ENCODE data around the gene TRIM29. TPM values are rescaled to one million over a fixed set of nuclear protein-coding genes. Genes with fewer than 3 reads are reported as not detected.

Gene TRIM29
- total and polyA plus RNA-seq, 9 of the 15 experiments (the other 6 are each of a cell fraction or from before 2014, with no cell fraction given), result 0.08 to 1.4 (median 0.42) TPM; not detected in 2

DNA sequence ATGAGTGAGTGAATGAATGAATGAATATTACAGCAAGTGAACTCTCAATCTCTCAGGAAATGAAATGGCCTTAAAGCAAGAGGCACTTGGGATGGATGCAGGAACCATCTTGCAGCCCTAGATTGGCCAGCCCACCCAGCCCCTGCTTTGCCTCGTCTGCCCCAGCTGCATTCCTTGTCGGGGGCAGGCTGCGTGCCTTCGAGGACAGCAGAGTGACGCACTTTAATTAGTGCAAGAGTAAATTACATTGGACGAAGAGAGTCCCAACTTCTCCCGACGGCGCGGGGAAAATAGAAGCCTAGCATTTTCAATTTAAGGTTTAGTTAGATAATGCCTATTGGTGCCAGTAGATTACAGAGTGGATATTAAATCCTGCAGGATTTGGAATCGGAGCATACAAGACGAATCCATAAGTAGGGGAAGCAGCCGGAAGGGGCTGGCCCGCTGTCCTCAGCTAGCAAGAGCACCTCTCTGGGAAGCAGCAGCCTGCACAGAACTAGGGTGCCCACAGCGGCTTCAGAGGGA lies 33.8 kb downstream of the TRIM29 start (continued):
- TF ChIP-seq, protein P1, sequence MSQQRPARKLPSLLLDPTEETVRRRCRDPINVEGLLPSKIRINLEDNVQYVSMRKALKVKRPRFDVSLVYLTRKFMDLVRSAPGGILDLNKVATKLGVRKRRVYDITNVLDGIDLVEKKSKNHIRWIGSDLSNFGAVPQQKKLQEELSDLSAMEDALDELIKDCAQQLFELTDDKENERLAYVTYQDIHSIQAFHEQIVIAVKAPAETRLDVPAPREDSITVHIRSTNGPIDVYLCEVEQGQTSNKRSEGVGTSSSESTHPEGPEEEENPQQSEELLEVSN (IDR thresholded peaks at IDR 0.05; ENCODE audit: borderline replicate concordance in 1 of 2, extremely low read depth in 1 of 2, insufficient read depth in 1 of 2, insufficient read length in 1 of 2, low read depth in 1 of 2, low read length in 1 of 2, poor library complexity in 1 of 2, severe bottlenecking in 1 of 2), result no peak
- no peak for TF ChIP-seq SNIP1 (IDR thresholded peaks at IDR 0.05; ENCODE audit: low read depth)

DNA sequence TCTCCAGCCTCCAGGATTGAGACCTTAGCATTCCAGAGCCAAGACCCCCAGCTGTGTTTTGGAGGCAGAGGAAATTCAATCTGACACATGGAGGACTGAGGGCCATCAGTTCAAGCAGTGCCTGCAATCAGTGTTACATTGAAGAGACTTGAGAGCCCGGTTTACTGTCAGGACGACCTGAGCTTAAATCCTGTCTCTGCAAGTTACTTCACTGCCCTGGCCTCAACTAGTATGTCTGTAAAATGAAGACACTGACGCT lies 35.1 kb downstream of the TRIM29 start:
- Histone ChIP-seq H3K79me2 (ENCODE audit: control insufficient read depth, insufficient read depth, low read length) (no peaks in the 10 kb centered on the region), H3K36me3 (ENCODE audit: control insufficient read depth, insufficient read depth, low read length) (no peaks in the 10 kb centered on the region), H3K4me3 (no peak overlapping the region), H3K9ac (ENCODE audit: insufficient read depth in 1 of 2, low read depth in 2 of 2, low read length in 2 of 2) (no peak overlapping the region), H3K9me1 (ENCODE audit: control insufficient read depth, insufficient read depth, low read length) (no peaks in the 10 kb centered on the region), H3K4me2 (ENCODE audit: insufficient read depth, low read length) (no peak overlapping the region), H3K9me3 (replicated peaks; ENCODE audit: control insufficient read depth, insufficient read depth, low read depth, low read length) (no peaks in the 10 kb centered on the region), H3K27ac (ENCODE audit: extremely low read depth, low read depth, low read length) (no peak overlapping the region), H2AFZ (ENCODE audit: low read depth, low read length) (no peak overlapping the region), H4K20me1 (replicated peaks; ENCODE audit: control insufficient read depth, insufficient read depth, low read length) (peaks cover 23% of the 10 kb centered on the region), H3K27me3 (ENCODE audit: control insufficient read depth in 2 of 2, insufficient read depth in 2 of 2, low read length in 2 of 2) (peaks cover 9 to 72% of the 10 kb centered on the region in 2 experiments; a peak in 4 of 5 replicates), H3K4me1 (replicated peaks in 1 of 2; ENCODE audit: control insufficient read depth in 2 of 2, insufficient read depth in 2 of 2, low read length in 2 of 2) (no peaks in the 10 kb centered on the region)
- ChIA-PET POLR2A (interaction anchor here (0.6 to 0.7 kb wide), 2 partner anchors 13 to 454 kb away, joined by 3 read pairs; no protein-coding TSS in a partner anchor), CTCF (ENCODE audit: low intra/inter-chr PET ratio) (no interaction called here)
- intact Hi-C loops (cut with micrococcal nuclease), result no loop called here
- BruUV-seq (replicated peaks), result no TSS peak
- in situ Hi-C loops (cut with MboI), result loop anchor here (25.0 kb wide), 1 partner anchor 440 kb away; no protein-coding TSS in a partner anchor
- DNase-seq (ENCODE audit: extremely low read depth in 1 of 4, low spot score in 3 of 4) (no peak), ATAC-seq (no peak), FAIRE-seq (no peak)
- TF ChIP-seq CBFA2T3 (IDR thresholded peaks at IDR 0.05) (no peak), TFAM (CRISPR knock-in tag; conservative IDR thresholded peaks at IDR 0.05) (no peak), NFIX (CRISPR knock-in tag; IDR thresholded peaks at IDR 0.05; ENCODE audit: low read depth) (no peak), NR3C1 (CRISPR knock-in tag; IDR thresholded peaks at IDR 0.05) (no peak)
- 0% methylated on average over 3 of the region's 3 CpGs for WGBS (ENCODE audit: insufficient coverage, low coverage, missing lambda C conversion rate)
